RWPE1 (cell line): Measurements from ENCODE around the gene UBE3B.
A peak's percentile ranks its signal among the peaks of the same experiment; 100 is the strongest.
"Not testable (repeated sequence)": the region's sequence is repeated elsewhere in the genome, so short reads cannot be mapped to it uniquely, and the experiment has no call there.

Experiments used
- CTCF ChIA-PET: fragments of 350-600 bp; sonication (Branson Sonifier 250); formaldehyde crosslinking; extraction: SDS; loops from one replicate; lab custom pipeline; 2021; lab: Yijun Ruan, JAX
- POLR2A ChIA-PET: fragments of 400-600 bp; formaldehyde crosslinking; extraction: SDS; loops from one replicate; lab custom pipeline; 2020; ENCODE audit warnings: antibody characterized with exemption; ENCODE audit not compliant: low non-redundant PET; lab: Yijun Ruan, JAX
- DNase-seq: peaks from one replicate; pipeline ENCODE4 v3.0.0; 2012; ENCODE audit warnings: low spot score
- H3K27ac ChIP-seq: fragments of 450-650 bp; 2 replicates; pipeline ENCODE4 v1.5.1; 2017
- TF ChIP-seq, protein P1 (sequence below): fragments of 450-650 bp; conservative IDR thresholded peaks from 2 replicates; pipeline ENCODE4 v1.5.1; 2017; ENCODE audit warnings: low read depth, mild to moderate bottlenecking

The UBE3B gene

DNA sequence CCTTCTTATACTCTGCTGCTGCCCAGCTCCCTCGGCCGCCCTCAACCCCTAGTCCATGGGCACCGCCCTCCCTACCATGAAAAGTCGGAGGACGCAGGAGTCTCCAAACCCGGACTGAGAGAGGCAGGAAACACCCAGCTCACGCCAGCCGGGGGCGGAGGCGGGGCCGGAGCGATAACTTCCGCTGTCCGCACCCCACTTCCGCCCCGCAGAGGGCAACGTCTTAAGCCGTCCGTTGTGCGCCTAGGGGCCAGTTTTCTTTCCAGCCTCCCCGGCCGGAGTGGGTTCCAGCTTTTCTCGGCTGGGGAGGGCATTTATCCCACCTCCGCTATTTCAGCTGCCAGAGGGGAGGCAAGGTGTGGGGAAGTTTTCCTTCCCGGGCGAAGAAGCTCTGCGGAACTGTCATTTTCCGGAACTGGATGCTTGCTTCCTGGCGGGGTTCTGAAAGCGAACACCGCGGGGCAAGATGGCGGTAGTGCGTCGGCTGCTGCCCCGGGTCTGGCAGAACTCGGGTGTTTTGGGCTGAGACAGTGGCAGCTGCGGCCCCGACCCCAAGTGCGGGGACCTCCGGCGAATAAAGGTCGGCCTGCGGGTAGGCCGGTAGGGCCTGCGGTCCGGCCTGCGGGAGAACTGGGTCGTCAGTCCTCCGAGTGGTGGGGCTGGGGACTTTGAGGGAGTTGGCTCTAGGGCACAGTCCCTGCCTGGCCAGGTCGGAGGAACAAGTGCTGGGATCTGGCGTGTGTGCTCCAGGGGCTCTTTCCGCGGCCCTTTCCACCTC is at the start of gene UBE3B, which contains the start of gene KCTD10:
Gene UBE3B, plus strand, starts transcription at position 450 of the 778 bp plus-strand sequence. CDS start 5,918 bp downstream, outside the sequence.
Gene KCTD10, minus strand, starts transcription at position 116 of the 778 bp plus-strand sequence. Its CDS starts 38 bp downstream, at position 78.
- ChIA-PET POLR2A (interaction anchor here (0.6 to 1.3 kb wide), 4 partner anchors 24 to 1111 kb away, joined by 3 to 4 read pairs (median 4); no protein-coding TSS in a partner anchor), CTCF (interaction anchor here (0.7 to 1.1 kb wide), 3 partner anchors 18 to 365 kb away, joined by 3 to 4 read pairs (median 3); no protein-coding TSS in a partner anchor)
- peak within 1 kb of the TSS; percentile 86 for H3K27ac ChIP-seq
- TF ChIP-seq, protein P1, sequence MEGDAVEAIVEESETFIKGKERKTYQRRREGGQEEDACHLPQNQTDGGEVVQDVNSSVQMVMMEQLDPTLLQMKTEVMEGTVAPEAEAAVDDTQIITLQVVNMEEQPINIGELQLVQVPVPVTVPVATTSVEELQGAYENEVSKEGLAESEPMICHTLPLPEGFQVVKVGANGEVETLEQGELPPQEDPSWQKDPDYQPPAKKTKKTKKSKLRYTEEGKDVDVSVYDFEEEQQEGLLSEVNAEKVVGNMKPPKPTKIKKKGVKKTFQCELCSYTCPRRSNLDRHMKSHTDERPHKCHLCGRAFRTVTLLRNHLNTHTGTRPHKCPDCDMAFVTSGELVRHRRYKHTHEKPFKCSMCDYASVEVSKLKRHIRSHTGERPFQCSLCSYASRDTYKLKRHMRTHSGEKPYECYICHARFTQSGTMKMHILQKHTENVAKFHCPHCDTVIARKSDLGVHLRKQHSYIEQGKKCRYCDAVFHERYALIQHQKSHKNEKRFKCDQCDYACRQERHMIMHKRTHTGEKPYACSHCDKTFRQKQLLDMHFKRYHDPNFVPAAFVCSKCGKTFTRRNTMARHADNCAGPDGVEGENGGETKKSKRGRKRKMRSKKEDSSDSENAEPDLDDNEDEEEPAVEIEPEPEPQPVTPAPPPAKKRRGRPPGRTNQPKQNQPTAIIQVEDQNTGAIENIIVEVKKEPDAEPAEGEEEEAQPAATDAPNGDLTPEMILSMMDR, result no peak
- DNase-seq, result peak; percentile 92

DNA sequence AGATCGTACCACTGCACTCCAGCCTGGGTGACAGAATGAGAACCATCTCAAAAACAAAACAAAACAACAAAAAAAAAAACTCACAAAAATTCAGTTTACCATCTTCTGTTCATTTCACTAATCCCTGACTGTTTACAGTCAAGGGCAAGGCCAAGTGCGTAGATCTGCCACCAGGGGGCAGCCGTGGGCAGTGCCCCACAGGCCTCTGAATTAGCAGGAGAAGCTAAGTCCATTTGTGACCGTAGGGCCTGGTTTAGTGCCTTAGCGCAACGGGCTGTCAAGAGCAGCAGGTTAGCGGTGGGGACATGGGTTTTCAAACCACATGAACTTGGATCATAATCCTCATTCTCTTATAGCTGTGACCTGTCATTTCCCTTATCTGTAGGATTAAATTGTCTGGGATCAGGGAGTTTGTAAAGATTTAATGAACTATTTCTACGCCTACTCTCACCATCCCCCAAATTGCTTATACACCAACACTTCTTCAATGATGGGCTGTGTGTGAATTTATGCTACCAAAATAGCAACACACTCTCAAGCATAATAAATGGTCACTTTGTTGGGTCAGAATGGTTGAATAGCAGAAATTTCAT is 49.3 kb upstream of the UBE3B start:
- POLR2A ChIA-PET, result interaction anchor here (0.9 kb wide), 1 partner anchor 49 kb away, joined by 3 read pairs; the partner anchor contains the start of genes KCTD10 and UBE3B
- no peak overlapping the region for H3K27ac ChIP-seq
- peak; percentile 65 for DNase-seq
- TF ChIP-seq, protein P1, result peak; percentile 93
- CTCF ChIA-PET, result interaction anchor here (0.5 to 1.3 kb wide), 43 partner anchors 9 to 1786 kb away, joined by 3 to 13 read pairs (median 4); partner anchors contain the start of genes KCTD10, MMAB, MVK and SSH1

GRCh38 chr12:109428804-109429203 is 48.6 kb upstream of the UBE3B start:
- CTCF ChIA-PET, result interaction anchor here (0.7 to 1.1 kb wide), 7 partner anchors 9 to 347 kb away, joined by 3 to 6 read pairs (median 5); no protein-coding TSS in a partner anchor
- POLR2A ChIA-PET, H3K27ac ChIP-seq, DNase-seq: not testable (repeated sequence)

- no peak overlapping the region for H3K27ac ChIP-seq
- ChIA-PET CTCF (interaction anchor here (0.6 to 0.7 kb wide), 2 partner anchors 168 to 211 kb away, joined by 3 to 5 read pairs; no protein-coding TSS in a partner anchor), POLR2A (no interaction called here)
- TF ChIP-seq, protein P1, result no peak
- DNase-seq, result no peak
These were observed 47.2 kb upstream of the UBE3B start for GRCh38 chr12:109430244-109430643.

- peak; percentile 34 for DNase-seq
- ChIA-PET POLR2A (interaction anchor here (0.8 kb wide), 1 partner anchor 45 kb away, joined by 3 read pairs; the partner anchor contains the start of gene UBE3B), CTCF (interaction anchor here (0.6 to 1.7 kb wide), 15 partner anchors 10 to 531 kb away, joined by 3 to 9 read pairs (median 3); no protein-coding TSS in a partner anchor)
- TF ChIP-seq, protein P1, result no peak
- no peak overlapping the region for H3K27ac ChIP-seq
These were observed 45.0 kb upstream of the UBE3B start for GRCh38 chr12:109432431-109432830.

DNA sequence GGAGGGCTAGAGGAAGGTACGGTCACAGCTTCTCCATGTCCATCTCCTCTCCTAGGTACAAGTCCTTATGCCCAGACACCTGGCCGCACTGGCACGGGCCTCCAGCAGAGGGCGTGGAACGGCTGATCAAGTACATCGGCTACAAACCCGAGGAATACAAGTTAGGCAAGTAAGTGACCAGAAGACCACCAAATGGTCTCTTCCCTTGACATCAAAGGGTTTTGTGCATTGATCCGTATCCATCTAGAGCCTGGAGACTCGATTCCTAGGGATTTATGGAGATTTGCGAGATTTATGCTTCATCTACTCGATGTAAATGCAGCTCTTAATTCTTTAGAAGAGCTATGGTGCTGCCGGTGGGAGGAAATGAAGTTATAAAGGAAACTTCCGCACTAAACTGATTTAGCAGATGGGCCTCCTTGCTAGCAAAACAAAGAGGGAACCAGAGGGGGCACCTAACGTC is 44.6 kb upstream of the UBE3B start:
- TF ChIP-seq, protein P1, result peak; percentile 92
- ChIA-PET POLR2A (interaction anchor here (0.8 kb wide), 1 partner anchor 45 kb away, joined by 3 read pairs; the partner anchor contains the start of gene UBE3B), CTCF (interaction anchor here (0.6 to 1.7 kb wide), 17 partner anchors 11 to 1088 kb away, joined by 3 to 9 read pairs (median 3); no protein-coding TSS in a partner anchor)
- peak; percentile 56 for DNase-seq
- H3K27ac ChIP-seq, result no peak overlapping the region
